ENCODE measurements around the gene HTT. TPM values are rescaled to one million over a fixed set of nuclear protein-coding genes. Genes with fewer than 3 reads are reported as not detected.

Gene HTT
- total and polyA plus RNA-seq, 2 of the 8 experiments (the other 6 are each of a cell fraction or from before 2014, with no cell fraction given) = 24.0 to 71.0 TPM

DNA sequence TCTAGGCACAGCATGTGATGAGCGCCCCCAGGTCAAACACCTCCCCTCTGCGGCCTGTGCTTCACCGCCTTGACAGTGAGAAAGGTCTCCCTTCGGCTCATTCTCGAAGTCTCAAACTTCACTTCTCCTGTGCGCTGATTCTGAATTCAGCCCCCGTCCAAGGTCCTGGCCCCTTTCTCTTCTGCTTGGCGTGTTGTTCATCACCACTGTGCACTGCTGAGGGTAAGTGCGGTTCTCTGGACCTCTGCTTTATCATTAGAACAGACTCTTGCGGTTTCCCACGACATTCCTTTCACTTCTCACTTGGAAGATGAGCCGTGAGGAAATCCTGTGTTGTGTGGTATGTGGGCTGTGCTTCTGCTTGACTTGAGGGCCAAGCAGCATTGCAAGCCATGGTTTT lies 12.0 kb upstream of the HTT start:
- Histone ChIP-seq H4K91ac (replicated peaks; ENCODE audit: insufficient read length, low read length) (no peak overlapping the region), H2AK5ac (ENCODE audit: low read depth, low read length) (no peak overlapping the region), H3K9me3 (ENCODE audit: insufficient read depth in 2 of 2, low read depth in 1 of 2, low read length in 1 of 2) (no peaks in the 10 kb centered on the region; a peak in 1 of 4 replicates), H3K36me3 (ENCODE audit: control insufficient read depth in 2 of 4, insufficient read depth in 4 of 4, low read length in 3 of 4) (no peaks in the 10 kb centered on the region), H3K56ac (replicated peaks; ENCODE audit: insufficient read length, low read depth, low read length) (no peak overlapping the region), H3K27me3 (replicated peaks in 1 of 4; ENCODE audit: control insufficient read depth in 3 of 4, extremely low read depth in 1 of 4, insufficient read depth in 3 of 4, low read length in 3 of 4) (no peaks in the 10 kb centered on the region), H3K9ac (replicated peaks in 1 of 4; ENCODE audit: extremely low read depth in 1 of 4, low read depth in 3 of 4, low read length in 3 of 4) (no peak overlapping the region), H2BK120ac (replicated peaks; ENCODE audit: low read depth, low read length) (no peak overlapping the region), H3K4me1 (replicated peaks in 1 of 4; ENCODE audit: control insufficient read depth in 3 of 4, insufficient read depth in 4 of 4, low read length in 3 of 4) (no peaks in the 10 kb centered on the region), H3K4me3 (ENCODE audit: extremely low read depth in 1 of 4, insufficient read depth in 2 of 4, low read depth in 3 of 4, low read length in 4 of 4) (no peak overlapping the region), H2BK20ac (ENCODE audit: low read length) (no peak overlapping the region), H3K4ac (replicated peaks; ENCODE audit: insufficient read length, low read depth, low read length) (no peak overlapping the region), H2BK5ac (ENCODE audit: low read depth, low read length) (no peak overlapping the region), H3K4me2 (ENCODE audit: insufficient read depth in 1 of 2, low read depth in 2 of 2, low read length in 2 of 2) (no peak overlapping the region), H3K14ac (ENCODE audit: insufficient read length) (no peak overlapping the region), H4K20me1 (replicated peaks in 1 of 2; ENCODE audit: control insufficient read depth in 1 of 2, insufficient read depth in 2 of 2, low read length in 2 of 2) (no peaks in the 10 kb centered on the region), H4K5ac (ENCODE audit: insufficient read length, low read depth, low read length) (no peak overlapping the region), H2AFZ (ENCODE audit: low read length) (no peak overlapping the region), H3K79me1 (ENCODE audit: low read depth, low read length) (no peaks in the 10 kb centered on the region), H3K23me2 (ENCODE audit: low read depth, low read length) (no peaks in the 10 kb centered on the region), H4K8ac (ENCODE audit: extremely low read depth, insufficient read depth, low read length) (no peak overlapping the region), H3K18ac (ENCODE audit: extremely low read depth, low read length) (no peak overlapping the region), H3K27ac (ENCODE audit: low read depth, low read length) (no peak overlapping the region), H3K23ac (ENCODE audit: insufficient read length) (no peak overlapping the region), H3K79me2 (ENCODE audit: control insufficient read depth in 1 of 2, insufficient read depth in 2 of 2, low read length in 2 of 2) (no peaks in the 10 kb centered on the region), H2BK15ac (ENCODE audit: low read length) (no peak overlapping the region), H2BK12ac (ENCODE audit: low read depth, low read length) (no peak overlapping the region)
- DNase-seq (ENCODE audit: low read depth in 1 of 2, low spot score in 2 of 2) (no peak), FAIRE-seq (no peak)
- 84% methylated on average over 12 of the region's 12 CpGs; no CpG with 5 or more reads in 1 of the 2 experiments for WGBS, 2 experiments (ENCODE audit: extremely low coverage in 1 of 2, insufficient coverage in 1 of 2, insufficient read length in 1 of 2, insufficient replicate concordance in 2 of 2, low coverage in 1 of 2, low lambda C conversion rate in 2 of 2, missing lambda C conversion rate in 1 of 2)
- POLR2A ChIA-PET (ENCODE audit: partially characterized antibody) = no interaction called here
- CTCF ChIA-PET (ENCODE audit: partially characterized antibody) = no interaction called here
- TF ChIP-seq, protein P1, sequence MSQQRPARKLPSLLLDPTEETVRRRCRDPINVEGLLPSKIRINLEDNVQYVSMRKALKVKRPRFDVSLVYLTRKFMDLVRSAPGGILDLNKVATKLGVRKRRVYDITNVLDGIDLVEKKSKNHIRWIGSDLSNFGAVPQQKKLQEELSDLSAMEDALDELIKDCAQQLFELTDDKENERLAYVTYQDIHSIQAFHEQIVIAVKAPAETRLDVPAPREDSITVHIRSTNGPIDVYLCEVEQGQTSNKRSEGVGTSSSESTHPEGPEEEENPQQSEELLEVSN (IDR thresholded peaks at IDR 0.05) = no peak
- TF ChIP-seq KDM4A (IDR thresholded peaks at IDR 0.05; ENCODE audit: low read depth, low read length, severe bottlenecking) = no peak
- no peak for TF ChIP-seq NANOG (IDR thresholded peaks at IDR 0.05; ENCODE audit: insufficient read depth, low read depth, low read length, poor library complexity, severe bottlenecking)
